ENCODE data around the gene SHLD1. TPM values are rescaled to one million over a fixed set of nuclear protein-coding genes. Genes with fewer than 3 reads are reported as not detected.
"Not testable (repeated sequence)": the region's sequence is repeated elsewhere in the genome, so short reads cannot be mapped to it uniquely, and the experiment has no call there.

The SHLD1 gene, protein sequence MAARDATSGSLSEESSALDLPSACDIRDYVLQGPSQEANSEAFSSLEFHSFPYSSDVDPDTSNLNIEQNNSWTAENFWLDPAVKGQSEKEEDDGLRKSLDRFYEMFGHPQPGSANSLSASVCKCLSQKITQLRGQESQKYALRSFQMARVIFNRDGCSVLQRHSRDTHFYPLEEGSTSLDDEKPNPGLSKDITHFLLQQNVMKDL
- 6.2 TPM for total RNA-seq

DNA sequence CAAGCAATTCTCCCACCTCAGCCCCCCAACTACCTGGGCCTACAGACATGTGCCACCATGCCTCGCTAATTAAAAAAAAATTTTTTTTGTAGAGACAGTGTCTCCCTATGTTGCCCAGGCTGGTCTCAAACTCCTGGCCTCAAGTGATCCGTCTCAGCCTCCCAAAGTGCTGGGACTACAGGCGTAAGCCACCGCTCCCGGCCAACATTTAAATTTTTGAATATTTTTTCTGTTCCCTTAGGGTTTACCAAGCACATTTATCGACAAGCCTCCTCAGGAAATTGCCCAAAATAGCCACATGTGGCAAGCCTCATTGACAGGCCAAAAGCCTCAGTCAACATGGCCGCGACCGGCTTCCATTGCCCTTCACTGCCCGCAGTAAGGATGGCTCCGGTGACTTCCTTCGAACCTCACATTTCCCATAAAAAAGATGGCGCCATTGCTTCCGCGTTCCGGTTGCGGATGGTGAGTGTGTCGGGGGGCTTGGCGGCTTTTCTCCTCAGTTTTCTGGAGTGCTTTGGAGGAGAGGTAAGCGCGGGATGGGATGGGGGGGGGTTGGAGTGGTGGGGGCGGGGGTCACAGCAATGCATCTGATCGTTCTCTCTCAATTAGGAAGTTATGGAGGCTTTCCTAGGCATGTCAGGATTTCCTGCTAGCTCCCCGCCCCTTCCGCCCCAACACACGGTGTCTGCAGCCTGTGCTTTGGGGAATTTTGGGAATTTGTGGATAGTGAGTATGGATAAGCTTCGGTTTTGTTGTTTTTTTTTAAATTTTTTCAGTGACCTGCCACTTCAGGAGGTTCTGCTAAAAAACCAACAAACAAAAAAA is at the start of gene SHLD1:
SHLD1 (plus strand) TSS at position 450 of the 828 bp plus-strand sequence. CDS start 22,465 bp downstream, outside the sequence.
- peak; percentile 77 for DNase-seq

DNA sequence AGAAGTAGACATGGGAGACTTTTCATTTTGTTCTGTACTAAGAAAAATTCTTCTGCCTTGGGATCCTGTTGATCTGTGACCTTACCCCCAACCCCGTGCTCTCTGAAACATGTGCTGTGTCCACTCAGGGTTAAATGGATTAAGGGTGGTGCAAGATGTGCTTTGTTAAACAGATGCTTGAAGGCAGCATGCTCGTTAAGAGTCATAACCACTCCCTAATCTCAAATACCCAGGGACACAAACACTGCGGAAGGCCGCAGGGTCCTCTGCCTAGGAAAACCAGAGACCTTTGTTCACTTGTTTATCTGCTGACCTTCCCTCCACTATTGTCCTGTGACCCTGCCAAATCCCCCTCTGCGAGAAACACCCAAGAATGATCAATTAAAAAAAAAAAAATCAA is 47.9 kb upstream of the SHLD1 start:
- not testable (repeated sequence) for DNase-seq

DNA sequence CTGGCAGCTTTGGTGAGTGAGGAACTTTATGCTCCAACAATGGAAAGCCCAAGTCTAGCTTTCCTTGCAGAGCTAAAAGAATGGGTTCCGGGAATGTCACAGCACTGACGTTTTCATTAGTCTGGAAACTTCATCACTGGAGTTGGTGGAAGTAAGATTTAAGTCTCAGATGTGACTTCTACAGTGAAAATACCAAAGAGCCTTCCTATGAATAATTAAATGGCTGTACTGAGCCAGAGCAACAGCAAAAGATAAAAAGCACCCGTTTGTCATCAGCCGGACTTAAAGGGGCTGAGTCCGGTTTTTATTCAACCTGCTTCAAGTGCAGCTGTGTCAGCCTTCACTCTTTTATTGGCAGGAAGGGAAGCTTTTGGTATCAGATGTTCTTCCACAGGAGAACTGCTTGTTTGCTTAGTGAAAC is 46.5 kb upstream of the SHLD1 start:
- DNase-seq = no peak

DNA sequence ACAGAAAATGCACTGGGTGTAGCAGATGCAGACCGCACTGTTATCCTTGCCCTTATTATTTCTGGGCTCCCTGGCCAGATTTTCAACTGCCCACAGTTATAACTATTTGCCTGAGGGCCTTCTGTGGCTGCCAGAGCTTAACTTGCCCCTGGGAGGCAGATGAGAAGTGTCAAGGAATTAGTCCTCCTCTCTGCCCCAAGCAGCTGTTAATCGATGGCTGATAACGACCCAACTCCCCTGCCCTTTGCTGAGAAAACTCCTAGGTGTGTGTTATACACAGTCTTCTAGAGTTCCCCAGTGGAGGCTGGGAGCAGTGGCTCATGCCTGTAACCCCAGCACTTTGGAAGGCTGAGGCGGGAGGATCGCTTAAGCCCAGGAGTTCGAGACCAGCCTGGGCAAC is 44.4 kb upstream of the SHLD1 start:
- DNase-seq = no peak

DNA sequence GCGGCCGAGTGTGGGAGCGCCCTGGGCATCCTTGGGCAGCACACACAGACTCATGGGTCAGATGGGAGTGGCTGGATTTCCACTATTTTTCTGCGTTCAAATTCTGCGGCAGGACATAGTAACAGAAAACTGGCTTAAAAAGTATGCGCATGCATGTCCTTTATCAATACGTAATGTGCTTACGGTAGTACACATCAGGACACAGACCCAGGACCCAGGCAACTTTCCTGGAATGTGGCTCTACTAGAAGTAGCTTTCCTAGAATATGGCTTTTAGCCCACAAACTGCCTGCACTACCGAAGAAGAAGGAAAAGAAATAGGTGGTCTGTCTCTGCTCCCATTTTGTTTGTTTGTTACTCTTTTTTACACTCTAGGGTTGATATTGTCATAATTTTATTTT is 43.4 kb upstream of the SHLD1 start:
- no peak for DNase-seq

DNA sequence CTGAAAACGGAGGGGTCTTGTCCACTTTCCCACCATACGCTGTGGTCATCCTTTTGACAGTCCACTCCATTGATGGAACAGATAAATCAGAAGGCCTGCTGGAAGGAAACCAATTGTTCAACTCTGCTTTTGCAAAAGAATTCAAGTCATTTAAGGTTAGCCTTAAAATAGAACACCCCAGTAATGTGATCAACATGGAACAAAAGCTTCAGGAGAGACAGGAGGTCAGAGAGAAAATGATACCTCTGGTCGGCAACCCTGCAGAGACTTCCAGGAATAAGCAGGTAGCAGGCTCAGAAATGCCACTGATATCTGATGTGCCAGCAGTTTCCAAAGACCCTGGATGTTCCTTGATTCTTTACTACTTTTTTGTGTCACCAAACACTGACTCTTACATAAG is 39.6 kb upstream of the SHLD1 start:
- DNase-seq = no peak

DNA sequence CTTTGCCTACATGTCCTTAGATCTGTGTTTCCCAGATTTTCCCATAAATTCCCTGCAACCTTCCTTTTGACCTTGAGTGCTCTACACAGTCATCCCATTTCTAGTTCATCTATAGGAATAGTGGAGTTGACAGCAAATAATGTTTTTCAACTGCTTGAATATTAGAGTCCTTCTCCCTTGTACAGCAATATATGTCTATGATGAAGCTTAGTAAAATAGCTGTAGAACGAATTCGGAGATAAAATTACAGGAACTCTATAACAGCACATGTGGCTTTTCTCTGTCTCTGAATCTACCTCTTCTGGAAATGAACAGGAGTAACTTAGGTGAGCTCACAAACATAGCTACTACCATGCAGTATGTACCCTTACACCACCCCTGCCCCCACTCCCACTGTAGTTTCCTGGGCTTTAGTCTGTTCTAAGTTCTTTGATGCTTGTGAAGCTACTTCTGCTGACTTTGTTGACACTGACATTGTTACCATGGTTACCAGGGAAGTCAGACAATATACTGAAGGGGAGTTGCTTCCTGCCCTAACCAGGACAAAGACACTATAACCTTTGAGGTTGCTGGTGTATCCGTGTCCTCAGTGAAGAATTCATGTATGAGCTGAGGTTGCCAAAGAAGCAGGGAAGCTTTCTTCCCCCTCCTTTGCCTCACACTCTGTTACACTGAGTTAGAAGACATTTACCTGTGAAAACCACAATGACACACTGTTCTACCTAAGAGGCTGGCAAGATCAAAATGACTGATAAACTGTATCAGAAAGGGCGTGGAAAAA is 35.8 kb upstream of the SHLD1 start:
- DNase-seq = no peak

DNA sequence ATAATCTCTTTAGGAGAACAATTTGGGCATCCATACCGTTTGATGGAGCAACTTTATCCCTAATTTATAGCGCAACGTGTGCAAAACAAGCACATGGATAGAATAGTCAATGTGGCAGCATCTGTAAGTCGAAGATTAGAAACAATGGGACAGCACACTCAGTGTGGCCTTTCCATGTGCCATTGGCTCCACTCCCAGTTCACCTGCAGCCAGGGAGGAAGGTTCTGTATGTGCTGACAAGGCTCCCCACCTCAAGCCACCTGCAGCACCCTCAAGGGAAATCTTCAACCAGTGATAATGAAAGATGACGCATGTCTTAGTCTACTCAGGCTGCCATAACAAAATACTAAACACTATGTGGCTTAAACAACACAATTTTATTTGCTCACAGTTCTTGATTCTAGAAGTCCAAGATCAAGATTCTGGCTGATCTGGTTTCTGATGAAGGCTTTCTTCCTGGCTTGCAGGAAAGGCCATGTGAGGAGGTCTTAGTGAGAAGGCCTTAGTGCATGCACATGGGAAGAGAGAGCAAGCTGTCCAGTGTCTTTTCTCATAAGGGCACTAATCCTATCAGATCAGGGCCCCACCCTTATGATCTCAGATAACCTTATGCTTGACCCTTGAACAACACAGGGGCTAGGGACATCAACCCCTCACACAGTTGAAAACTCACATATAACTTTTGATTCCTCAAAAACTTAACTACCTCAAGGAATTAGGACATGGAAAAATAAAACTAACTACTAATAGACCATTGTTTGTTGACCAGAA is 34.9 kb upstream of the SHLD1 start:
- no peak for DNase-seq

DNA sequence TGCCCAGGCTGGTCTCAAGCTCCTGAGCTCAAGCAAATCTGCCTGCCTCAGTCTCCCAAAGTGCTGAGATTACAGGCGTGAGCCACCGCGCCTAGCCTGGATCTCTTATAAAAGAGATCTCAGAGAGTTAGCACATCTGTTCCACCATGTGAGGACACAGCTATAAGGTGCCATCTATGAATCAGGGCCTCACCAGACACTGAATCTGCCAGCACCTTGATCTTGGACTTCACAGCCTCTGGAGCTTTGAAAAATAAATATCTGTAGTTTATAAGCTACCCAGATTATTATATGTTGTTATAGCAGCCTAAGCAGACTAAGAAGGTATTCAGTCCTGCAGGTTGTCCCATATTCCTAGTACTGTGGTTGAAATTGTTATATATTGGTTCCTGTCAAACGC is 33.2 kb upstream of the SHLD1 start:
- no peak for DNase-seq

DNA sequence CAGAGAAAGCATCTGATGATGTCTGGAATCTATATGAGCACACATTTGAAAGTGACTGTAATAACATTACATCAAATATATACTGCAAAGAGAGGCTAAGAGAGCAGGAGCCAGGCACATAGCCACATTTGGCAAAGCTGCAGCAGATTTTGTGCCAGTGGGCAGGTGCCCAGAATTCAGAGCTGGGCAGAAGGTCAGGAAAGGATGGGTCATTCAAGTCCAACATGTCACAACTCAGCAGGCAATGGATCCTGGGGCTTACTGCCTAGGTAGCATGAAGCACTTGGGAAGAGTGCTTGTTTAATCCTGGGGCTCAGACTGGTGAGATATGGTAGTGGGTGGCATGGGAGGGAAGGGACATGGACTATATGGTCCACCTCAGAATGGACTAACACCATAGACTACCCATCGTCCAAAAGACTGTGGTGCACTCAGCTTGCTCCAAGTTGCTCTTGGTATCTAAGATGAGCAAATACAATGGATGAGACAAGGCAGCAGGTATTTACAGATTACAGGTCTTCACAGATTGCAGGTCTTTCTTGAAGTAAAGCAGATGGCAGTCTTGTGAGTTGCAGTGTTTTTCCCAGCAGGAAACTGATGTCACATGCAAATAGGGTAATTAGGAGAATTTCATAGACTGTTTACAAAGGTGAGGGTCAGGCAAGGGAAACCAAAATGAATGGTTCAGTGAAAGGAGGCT is 31.2 kb upstream of the SHLD1 start:
- no peak for DNase-seq

DNA sequence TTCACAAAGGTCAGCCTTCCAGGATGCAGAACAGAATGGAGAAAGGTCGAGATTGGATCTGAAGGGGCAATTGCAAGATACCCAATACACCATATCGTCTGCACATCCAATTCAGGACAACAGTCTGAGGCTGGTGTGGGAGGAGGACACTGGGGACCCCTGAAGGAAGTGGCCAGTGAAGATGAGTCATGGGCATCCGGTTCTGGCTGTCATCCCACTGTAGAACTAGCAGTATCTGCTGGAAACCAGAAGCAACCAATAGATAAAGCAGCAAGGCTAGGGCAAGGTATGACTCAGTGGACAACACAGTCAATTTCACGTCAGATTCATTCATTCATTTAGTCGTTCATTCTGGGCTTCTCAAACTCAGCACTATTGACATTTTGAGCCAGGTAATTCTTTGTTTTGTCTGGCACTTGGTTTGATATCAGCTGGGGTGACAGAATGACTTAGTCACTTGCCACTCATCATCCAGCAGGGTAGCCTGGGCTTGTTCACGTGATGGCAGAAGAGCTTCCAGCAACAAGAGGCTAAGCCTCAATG is 30.3 kb upstream of the SHLD1 start:
- no peak for DNase-seq

DNA sequence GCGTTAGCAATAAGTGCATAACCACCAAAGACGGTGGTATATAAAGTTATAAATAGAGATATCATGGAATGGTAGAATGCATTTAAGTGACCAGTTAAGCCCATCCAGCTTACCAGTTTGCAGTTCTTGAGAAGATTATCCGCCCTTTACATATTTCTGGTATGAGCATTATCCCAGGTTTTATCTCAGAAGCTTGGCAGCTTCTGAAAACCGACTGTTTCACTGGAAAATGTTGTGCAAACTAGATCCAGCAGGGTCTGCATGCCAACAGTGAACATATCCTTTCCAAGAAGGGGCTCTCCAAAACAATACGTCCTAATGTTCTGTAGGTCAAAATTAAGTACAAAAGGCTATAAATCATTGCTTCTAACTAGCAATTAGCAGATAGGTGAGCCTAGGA is 29.5 kb upstream of the SHLD1 start:
- DNase-seq = no peak

DNA sequence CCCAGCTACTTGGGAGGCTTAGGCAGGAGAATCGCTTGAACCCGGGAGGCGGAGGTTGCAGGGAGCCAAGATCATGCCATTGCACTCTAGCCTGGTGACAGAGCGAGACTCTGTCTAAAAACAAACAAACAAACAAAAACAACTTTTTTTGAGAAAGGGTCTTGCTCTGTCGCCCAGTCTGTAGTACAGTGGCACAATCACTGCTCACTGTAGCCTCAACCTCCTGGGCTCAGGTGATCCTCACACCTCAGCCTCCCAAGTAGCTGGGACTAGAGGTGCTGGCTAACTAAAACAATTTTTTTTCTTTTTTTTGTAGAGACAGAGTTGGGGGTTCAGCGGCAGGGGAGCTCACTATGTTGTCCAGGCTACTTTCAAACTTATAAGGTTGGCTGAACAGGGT is 28.8 kb upstream of the SHLD1 start:
- not testable (repeated sequence) for DNase-seq

DNA sequence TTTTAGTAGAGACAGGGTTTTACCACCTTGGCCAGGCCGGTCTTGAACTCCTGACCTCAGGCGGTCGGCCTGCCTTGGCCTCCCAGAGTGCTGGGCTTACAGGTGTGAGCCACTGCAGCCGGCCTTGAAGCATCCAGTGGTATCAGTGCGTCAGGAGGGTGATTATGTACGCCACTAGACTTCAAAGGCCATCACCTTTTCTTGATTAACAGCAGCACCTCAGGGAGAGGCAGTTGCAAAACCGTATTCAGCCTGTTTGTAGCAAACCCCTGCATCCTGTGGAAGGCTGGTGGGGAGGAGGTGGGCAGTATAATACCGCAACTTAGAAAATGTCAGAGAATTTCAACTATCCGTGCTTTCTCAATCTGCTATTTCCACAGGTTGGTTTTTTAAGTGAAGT is 27.3 kb upstream of the SHLD1 start:
- no peak for DNase-seq

DNA sequence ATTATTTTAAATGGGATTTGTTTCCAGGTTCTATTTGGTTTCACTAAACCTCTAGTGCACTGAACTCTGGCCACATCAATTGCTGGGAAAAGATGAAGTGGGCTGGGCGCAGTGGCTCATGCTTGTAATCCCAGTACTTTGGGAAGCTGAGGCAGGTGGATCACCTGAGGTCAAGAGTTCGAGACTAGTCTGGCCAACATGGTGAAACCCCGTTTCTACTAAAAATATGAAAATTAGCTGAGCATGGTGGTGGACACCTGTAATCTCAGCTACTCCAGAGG is 25.1 kb upstream of the SHLD1 start:
- not testable (repeated sequence) for DNase-seq

DNA sequence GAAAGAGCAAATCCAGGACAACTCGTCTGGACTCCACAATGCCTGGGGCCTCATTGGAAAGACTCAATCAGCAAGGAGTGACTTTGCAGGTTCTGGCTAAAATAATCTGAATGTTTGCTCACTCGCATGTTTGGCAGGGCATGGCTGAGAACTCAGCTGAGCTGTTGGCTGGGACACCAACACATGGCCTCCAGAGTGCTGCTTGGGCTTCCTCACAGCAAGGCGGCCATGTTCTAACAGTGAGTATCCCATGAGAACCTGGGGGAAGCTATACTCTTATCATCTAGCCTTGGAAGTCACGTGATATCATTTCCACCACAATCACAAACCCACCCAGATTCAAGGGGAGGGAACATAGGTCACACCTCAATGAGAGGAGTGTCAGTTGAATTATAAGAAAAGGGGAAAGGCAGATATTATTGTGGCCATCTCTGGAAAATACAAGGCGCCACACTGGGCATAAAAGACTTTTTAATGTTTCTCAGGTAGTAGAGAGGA is 23.1 kb upstream of the SHLD1 start:
- no peak for DNase-seq

DNA sequence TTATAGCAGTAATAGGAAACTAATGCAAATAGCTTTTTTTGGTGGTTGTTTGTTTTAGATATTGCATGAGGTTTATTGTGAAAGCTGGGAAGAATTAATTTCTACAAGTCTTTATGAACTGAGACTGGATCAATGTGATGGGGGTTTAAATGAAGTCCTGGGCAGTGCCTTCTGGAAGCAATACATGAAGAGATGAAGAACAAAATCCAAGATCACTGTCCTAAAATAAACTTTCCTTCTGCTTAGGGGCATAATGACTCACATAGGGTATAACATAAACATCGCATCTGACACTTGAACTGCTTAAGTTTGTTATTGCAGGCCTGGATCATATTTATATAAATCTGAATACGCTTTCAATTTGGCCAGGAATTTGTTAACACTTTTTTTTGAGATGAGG is 20.9 kb upstream of the SHLD1 start:
- no peak for DNase-seq

DNA sequence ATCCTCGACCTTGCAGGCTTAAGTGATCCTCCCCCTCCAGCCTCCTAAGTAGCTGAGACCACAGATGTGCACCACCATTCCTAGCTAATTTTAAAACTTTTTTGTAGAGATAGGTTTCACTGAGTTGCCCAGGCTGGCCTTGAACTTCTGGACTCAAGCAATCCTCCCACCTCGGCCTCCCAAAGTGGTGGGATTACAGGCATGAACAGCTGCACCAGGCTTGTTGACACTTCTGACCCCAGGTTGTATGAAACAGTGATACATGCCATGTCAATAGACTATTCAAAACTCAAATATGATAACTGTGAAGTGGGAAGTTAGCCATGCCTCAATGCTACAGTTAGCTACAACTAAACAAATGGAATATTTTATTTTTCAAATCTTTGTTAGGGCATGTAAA is 20.1 kb upstream of the SHLD1 start:
- no peak for DNase-seq

DNA sequence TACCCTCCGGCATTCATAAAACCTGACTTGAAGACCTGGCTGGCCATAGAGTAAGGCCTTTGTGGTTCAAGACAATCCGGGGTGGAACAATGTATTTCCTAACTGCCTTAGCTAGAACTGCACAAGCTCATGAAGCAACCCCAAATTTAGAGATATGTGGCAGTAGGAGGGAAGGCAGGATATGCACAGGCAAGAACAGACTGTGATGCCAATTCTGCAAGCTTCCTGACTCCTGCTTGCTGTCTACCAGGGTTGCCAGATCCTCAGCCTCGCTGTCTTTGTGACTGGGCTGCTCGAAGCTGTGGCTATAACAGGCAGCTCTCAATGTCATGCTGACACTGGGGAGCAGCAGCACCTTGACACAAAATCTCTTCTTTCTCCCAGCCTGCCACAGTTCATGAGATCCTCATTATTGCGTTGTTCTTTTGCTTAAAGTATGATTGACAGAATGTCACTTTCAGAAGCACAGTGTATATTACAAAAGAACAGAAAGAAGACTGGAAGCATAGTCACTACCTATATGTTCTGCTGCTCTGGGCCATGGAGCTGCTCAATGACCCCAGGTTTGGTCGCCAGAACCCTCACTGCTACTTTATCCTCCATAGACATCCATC is 18.3 kb upstream of the SHLD1 start:
- DNase-seq = peak; percentile 51

DNA sequence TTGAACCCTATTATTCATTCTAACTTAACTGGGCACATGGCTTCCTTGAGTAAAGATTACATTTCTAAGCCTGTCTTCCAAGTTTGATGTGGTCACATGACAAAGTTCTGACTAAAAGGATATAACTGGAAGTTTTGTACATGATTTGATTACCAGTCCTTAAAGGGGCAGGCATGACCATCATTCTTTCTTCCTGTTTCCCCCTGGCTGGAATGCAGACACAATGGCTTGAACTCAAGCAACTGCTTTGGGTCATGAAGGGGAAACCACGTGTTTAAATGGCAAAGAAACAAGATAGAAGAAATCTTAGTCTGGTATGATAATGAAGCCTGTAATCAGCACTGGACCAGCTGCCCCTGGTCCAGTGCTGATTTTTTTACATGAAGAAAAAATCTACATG is 15.6 kb upstream of the SHLD1 start:
- DNase-seq = no peak

DNA sequence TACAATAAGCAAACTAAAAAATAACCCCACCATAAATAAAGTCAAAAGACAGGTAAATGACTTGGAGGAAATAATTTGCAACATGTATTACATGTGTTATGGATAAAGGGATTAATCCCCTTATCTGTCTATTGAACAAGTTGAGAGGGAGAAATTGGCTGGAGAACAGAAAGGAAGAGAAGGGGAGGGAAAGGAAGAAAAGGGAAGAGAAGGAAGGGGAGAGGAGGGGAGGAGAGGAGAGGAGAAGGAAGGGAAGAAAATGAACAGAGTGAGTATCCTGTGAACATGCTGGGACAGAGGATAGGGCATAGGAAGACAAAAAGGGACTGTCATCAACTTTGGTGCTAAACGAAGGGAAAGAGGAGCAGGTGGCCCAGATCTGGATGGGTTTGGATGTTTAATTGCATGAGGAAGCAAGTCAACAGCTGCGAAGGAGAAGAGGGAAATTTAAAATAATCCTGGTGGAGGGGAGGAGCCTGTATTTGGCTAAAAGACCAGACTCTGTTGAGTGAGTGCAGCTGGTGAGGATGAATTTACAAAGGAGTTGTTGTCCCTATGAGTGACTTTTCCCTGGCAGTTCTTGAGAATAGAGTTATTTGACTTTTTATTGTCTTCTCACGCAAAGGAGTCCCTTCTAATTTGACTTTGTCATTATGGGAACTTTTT is 14.2 kb upstream of the SHLD1 start:
- no peak for DNase-seq
